Fibroblast of lung (primary cell): ENCODE measurements around the gene RANBP10. TPM values are rescaled to one million over a fixed set of nuclear protein-coding genes. Genes with fewer than 3 reads are reported as not detected.

Experiments
- DNase-seq, 2 donors: peaks; one replicate each; pipeline versions ENCODE4 v3.0.0 to v3.0.0-alpha.2; 2010; ENCODE audit warnings: low read depth in 2 of 2
- H2AFZ ChIP-seq: 2 replicates; pipeline ENCODE4 v1.5.1; 2012; ENCODE audit warnings: low read length, control low read depth, inconsistent platforms
- H3K27ac ChIP-seq: 2 replicates; pipeline ENCODE4 v1.5.1; 2011; ENCODE audit warnings: low read length, control low read depth; ENCODE audit not compliant: insufficient read depth
- H3K27me3 ChIP-seq: 2 replicates; pipeline ENCODE4 v1.5.1; 2011; ENCODE audit warnings: mild to moderate bottlenecking, low read length; ENCODE audit not compliant: control insufficient read depth, insufficient read depth
- H3K36me3 ChIP-seq: 2 replicates; pipeline ENCODE4 v1.5.1; 2011; ENCODE audit warnings: low read length; ENCODE audit not compliant: control insufficient read depth, insufficient read depth
- H3K4me1 ChIP-seq: 2 replicates; pipeline ENCODE4 v1.5.1; 2011; ENCODE audit warnings: low read length; ENCODE audit not compliant: control insufficient read depth, insufficient read depth; ENCODE audit errors: extremely low read depth
- H3K4me2 ChIP-seq: 2 replicates; pipeline ENCODE4 v1.5.1; 2011; ENCODE audit warnings: low read length, control low read depth; ENCODE audit not compliant: insufficient read depth; ENCODE audit errors: extremely low read depth
- H3K4me3 ChIP-seq, 4 experiments: fragments of 200-600 bp in 1 of 4; sonication (generic) in 1 of 4; replicated peaks in 1 of 4; 2 replicates each; pipeline ENCODE4 v1.5.1; 2011 to 2016; ENCODE audit warnings: low read length in 4 of 4, low read depth in 3 of 4, mild to moderate bottlenecking in 3 of 4, control low read depth in 2 of 4, inconsistent platforms in 1 of 4, mixed read lengths in 1 of 4; ENCODE audit not compliant: insufficient read depth in 1 of 4; ENCODE audit errors: control extremely low read depth in 1 of 4
- H3K79me2 ChIP-seq: 2 replicates; pipeline ENCODE4 v1.5.1; 2012; ENCODE audit warnings: mild to moderate bottlenecking, low read length, inconsistent platforms; ENCODE audit not compliant: control insufficient read depth, insufficient read depth
- H3K9ac ChIP-seq: 2 replicates; pipeline ENCODE4 v1.5.1; 2011; ENCODE audit warnings: mild to moderate bottlenecking, low read length, control low read depth; ENCODE audit not compliant: insufficient read depth
- H3K9me3 ChIP-seq: 2 replicates; pipeline ENCODE4 v1.5.1; 2012; ENCODE audit warnings: low read depth, low read length; ENCODE audit not compliant: control insufficient read depth, insufficient read depth
- H4K20me1 ChIP-seq: 2 replicates; pipeline ENCODE4 v1.5.1; 2011; ENCODE audit warnings: low read length; ENCODE audit not compliant: control insufficient read depth, insufficient read depth; ENCODE audit errors: extremely low read depth
- CTCF ChIP-seq, 2 donors: IDR thresholded peaks in 1 of 2; conservative IDR thresholded peaks in 1 of 2; 1 replicate in 1 of 2; 2 replicates in 1 of 2; pipeline ENCODE4 v1.5.1; 2011 to 2012; ENCODE audit warnings: low read length in 2 of 2, control low read depth in 1 of 2, inconsistent platforms in 1 of 2, low read depth in 1 of 2, mild to moderate bottlenecking in 1 of 2
- EZH2 ChIP-seq: IDR thresholded peaks from 2 replicates; pipeline ENCODE4 v1.5.1; 2012; ENCODE audit warnings: low read length, control low read depth, mild to moderate bottlenecking; ENCODE audit errors: missing control alignments
- polyA plus RNA-seq, 2 donors: library from polyadenylated mRNA; depleted of rRNA in 1 of 2; stranded (reverse) in 1 of 2; unstranded in 1 of 2; fragments of >200 nt; gene quantifications; 2 replicates each; pipeline ENCODE4 v1.2.1, GENCODE V29; 2011 to 2012; ENCODE audit warnings: missing spikeins in 1 of 2
- total RNA-seq: library from RNA; depleted of rRNA; stranded (reverse); fragments of >200 nt; gene quantifications from 2 replicates; pipeline ENCODE4 v1.2.1, GENCODE V29; 2014

Gene RANBP10
- total and polyA plus RNA-seq, 2 donors (not counting 1 experiment from before 2014, with no cell fraction given) = 4.6 to 7.1 TPM

GRCh38 chr16:67846063-67846319, 39.6 kb upstream of the RANBP10 start:
- H2AFZ ChIP-seq = no peak overlapping the region
- H3K4me2 ChIP-seq = peak overlapping the region; percentile 85
- no peaks in the 10 kb centered on the region for H3K9me3 ChIP-seq
- TF ChIP-seq EZH2 = no peak
- no peak for TF ChIP-seq CTCF (conservative IDR thresholded peaks at IDR 0.05 in 1 of 2, IDR thresholded peaks at IDR 0.05 in 1 of 2; ENCODE audit: low read depth in 1 of 2, low read length in 2 of 2)
- H3K4me1 ChIP-seq = peaks cover 19% of the 10 kb centered on the region
- peak overlapping the region; percentile 82 for H3K9ac ChIP-seq
- no peaks in the 10 kb centered on the region for H3K27me3 ChIP-seq
- peak overlapping the region; percentile 86 for H3K27ac ChIP-seq
- H3K36me3 ChIP-seq = no peaks in the 10 kb centered on the region
- peaks cover 57% of the 10 kb centered on the region for H3K79me2 ChIP-seq
- H3K4me3 ChIP-seq = peak overlapping the region; percentile 69 to 91 (median 76)
- H4K20me1 ChIP-seq = no peaks in the 10 kb centered on the region
- no peak for DNase-seq

GRCh38 chr16:67845291-67846062, 39.1 kb upstream of the RANBP10 start:
- H3K9me3 ChIP-seq = no peaks in the 10 kb centered on the region
- H3K9ac ChIP-seq = peak overlapping the region; percentile 82
- peaks cover 19% of the 10 kb centered on the region for H3K4me1 ChIP-seq
- H4K20me1 ChIP-seq = no peaks in the 10 kb centered on the region
- TF ChIP-seq CTCF (conservative IDR thresholded peaks at IDR 0.05 in 1 of 2, IDR thresholded peaks at IDR 0.05 in 1 of 2; ENCODE audit: low read depth in 1 of 2, low read length in 2 of 2) = no peak
- TF ChIP-seq EZH2 = no peak
- H3K27me3 ChIP-seq = no peaks in the 10 kb centered on the region
- peak overlapping the region; percentile 86 for H3K27ac ChIP-seq
- DNase-seq = no peak
- H2AFZ ChIP-seq = no peak overlapping the region
- peaks cover 53% of the 10 kb centered on the region for H3K79me2 ChIP-seq
- peak overlapping the region; percentile 69 to 91 (median 76) for H3K4me3 ChIP-seq
- peak overlapping the region; percentile 85 for H3K4me2 ChIP-seq
- H3K36me3 ChIP-seq = no peaks in the 10 kb centered on the region

GRCh38 chr16:67844497-67844896, 38.1 kb upstream of the RANBP10 start:
- Histone ChIP-seq H4K20me1 (no peaks in the 10 kb centered on the region), H3K4me3 (peak overlapping the region in 2 of 4 experiments; percentile 78 to 88), H3K4me2 (peak overlapping the region; percentile 89), H3K4me1 (peaks cover 19% of the 10 kb centered on the region), H3K27me3 (no peaks in the 10 kb centered on the region), H2AFZ (no peak overlapping the region), H3K36me3 (no peaks in the 10 kb centered on the region), H3K9me3 (no peaks in the 10 kb centered on the region), H3K27ac (peak overlapping the region; percentile 17), H3K9ac (no peak overlapping the region), H3K79me2 (peaks cover 48% of the 10 kb centered on the region)
- peak in 1 of 2 donors; percentile 1 for TF ChIP-seq CTCF (conservative IDR thresholded peaks at IDR 0.05 in 1 of 2, IDR thresholded peaks at IDR 0.05 in 1 of 2; ENCODE audit: low read depth in 1 of 2, low read length in 2 of 2)
- no peak for TF ChIP-seq EZH2
- peak in 1 of 2 donors; percentile 26 for DNase-seq
